HG03175 (cell line): ENCODE results near the gene FHAD1.
"Not testable (repeated sequence)": the region's sequence is repeated elsewhere in the genome, so short reads cannot be mapped to it uniquely, and the experiment has no call there.

ENCODE experiments used
- ATAC-seq: cut with Tn5 transposase; IDR thresholded peaks from one replicate; pipeline ENCODE4 v1.9.1; 2021; ENCODE audit warnings: mild to moderate bottlenecking, moderate library complexity; ENCODE audit not compliant: unreplicated experiment

FHAD1 gene

GRCh38 chr1:15362096-15362736, 115.2 kb downstream of the FHAD1 start:
- ATAC-seq: no peak

DNA sequence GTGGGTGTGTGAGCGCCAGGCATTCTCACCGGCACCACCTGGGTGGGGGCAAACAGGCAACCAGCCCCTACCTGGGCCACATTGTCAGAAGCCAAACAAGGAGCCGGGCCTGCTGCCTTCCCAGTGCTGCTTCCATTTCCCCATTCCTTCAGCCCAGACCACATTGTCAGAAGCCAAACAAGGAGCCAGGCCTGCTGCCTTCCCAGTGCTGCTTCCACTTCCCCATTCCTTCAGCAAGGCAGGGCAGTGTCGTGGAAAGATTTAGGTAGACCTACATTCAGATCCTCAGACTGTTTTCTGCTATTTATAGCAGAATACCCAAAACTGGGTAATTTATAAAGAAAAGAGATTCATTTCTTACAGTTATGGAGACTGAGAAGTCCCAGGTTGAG, 115.7 kb downstream of the FHAD1 start:
- no peak for ATAC-seq

DNA sequence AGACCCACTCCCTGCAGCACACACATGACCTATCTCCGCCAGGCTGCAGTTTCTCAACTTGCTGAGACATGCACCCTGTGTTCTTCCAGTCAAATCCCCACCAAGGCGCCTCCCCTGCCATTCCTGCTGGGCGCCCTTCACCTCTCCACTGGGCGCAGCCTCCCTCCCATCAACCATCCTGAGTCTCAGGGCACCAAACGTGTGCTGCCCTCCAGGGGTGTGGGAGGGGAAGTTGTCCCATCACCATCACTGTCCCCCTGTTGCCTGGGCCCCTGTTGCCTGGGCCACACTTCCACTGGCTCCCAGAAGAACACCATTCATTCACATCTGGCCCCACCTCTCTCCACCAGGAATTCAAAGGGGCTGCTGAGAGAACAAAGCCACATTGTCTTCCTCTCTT, 117.7 kb downstream of the FHAD1 start:
- no peak for ATAC-seq

DNA sequence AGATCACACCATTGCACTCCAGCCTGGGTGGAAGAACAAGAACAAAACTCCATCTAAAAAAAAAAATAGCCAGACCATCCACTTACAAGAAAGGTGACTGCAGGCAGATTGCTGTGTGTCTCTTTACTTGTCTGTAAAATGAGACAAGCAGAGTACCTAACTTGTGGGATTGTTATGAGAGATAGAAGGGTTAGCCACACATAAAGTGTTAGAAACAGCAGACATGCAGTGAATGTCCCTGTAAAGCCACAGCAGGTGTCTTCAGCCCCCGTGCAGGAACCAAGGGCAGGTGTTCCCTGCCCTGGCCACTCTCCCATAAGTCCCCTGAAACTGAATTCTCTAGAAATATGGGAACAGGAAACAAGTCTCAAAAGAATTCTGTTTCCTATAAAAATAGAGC, 121.9 kb downstream of the FHAD1 start:
- ATAC-seq: no peak

DNA sequence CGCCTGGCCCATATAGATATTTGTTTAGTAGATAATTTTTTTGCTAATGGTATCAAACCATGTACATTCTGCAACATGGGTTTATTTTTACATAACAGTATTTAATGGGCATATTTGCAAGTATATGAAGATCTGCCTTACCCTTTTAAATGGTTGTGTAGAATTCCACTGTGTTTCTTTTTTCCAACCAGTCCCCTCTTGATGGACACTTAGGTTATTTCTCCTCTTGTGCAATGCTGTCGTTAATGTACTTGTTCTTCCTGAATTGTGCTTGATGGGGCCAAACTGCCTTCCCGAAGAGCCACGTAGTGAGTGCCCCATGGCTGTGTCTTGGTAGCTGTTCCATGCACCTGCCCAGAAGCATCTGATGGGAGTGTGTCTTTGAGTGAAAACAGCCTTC, 123.2 kb downstream of the FHAD1 start:
- no peak for ATAC-seq

DNA sequence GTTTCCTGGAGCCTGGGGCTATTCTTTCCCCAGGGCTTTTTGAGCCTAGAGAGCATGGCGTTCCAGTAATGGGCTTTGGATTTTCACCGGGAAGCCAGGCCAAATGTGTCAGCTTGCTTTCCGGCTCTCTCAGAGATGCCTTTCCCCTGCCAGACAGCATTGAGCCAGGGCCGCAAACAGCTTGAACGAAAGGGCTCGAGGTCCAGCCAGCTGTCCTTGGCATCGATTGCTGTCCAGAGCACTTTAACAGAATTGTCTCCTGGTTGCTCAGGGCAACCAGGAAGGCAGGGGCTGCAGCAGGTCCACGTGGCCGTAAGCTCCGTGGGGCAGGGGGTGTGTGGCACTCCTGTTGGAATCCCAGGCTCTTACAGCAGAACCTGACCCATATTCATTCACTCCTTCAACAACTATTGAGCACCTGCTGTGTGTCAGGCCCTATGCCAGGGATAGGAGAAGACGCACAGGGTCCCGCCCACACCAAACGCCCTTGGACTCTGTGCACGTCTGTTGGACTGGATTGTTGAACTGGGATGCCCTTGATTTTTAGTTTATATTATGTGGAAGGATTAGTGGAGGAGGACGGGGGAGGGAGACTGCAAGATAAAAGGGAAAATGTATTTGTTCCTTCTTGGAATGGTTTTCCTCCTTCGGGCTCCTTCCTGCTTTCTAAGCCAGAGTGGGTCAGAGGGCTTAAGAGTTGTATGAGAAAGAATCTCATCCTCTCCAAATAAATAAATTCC, 123.9 kb downstream of the FHAD1 start:
- no peak for ATAC-seq

GRCh38 chr1:15371610-15372545, 124.9 kb downstream of the FHAD1 start:
- ATAC-seq: no peak

- no peak for ATAC-seq
Measured at GRCh38 chr1:15378729-15379128, 131.7 kb downstream of the FHAD1 start.

DNA sequence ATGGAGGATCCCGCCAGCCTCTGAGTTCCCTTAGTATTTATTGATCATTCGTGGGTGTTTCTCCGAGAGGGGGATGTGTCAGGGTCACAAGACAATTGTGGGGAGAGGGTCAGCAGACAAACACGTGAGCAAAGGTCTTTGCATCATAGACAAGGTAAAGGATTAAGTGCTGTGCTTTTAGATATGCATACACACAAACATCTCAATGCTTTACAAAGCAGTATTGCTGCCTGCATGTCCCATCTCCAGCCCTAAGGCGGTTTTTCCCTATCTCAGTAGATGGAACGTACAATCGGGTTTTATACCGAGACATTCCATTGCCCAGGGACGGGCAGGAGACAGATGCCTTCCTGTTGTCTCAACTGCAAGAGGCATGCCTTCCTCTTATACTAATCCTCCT, 132.1 kb downstream of the FHAD1 start:
- not testable (repeated sequence) for ATAC-seq

DNA sequence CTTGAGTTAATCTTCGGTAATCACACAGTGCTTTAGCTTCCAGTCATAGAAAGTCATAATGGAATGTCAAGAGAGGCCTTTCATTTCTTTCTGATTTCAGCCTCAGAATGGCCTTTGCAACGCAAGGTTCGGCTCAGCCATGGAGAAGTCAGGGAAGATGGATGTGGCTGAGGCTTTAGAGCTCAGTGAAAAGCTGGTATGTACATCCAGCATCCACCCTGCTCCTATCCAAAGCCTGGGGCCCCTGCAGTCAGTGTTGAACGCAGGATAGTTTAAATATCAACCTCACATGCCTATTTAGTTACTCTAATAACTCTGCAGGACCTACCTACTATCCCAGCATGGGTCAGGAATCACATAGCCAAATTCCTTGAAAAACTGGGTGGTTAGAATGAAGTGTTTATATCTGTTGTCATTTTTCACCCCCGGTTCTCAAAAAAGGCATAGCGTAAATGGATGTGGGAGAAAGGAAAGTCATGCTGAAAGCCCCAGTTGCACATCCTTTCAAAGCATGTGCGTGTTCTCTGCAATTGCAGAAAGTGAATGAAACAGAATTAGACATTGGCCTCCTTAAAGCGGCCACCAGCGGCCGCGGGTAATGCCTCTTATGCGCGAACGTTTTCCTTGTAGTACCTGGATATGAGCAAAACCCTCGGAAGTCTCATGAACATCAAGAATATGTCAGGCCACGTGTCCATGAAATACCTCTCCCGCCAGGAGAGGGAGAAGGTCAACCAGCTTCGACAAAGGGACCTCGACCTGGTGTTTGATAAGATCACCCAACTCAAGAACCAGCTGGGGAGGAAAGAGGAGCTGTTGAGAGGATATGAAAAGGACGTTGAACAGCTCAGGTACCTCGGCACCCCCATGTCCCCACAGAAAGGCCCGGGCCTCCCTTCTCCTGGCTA, 133.8 kb downstream of the FHAD1 start:
- no peak for ATAC-seq

DNA sequence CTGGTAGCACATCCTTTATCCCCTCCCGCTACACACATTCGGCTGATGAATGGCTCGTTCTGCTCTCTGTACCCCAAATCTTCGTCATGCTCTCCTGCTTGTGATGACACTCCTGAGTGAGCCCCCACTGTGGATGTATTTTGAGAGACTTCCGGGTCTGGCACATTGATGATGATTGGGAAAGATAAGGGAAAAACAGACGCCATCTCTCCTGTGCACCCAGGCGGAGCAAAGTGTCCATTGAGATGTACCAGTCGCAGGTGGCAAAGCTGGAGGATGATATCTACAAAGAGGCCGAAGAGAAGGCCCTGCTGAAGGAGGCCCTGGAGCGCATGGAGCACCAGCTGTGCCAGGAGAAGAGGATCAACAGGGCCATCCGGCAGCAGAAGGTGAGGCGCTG, 134.8 kb downstream of the FHAD1 start:
- no peak for ATAC-seq

GRCh38 chr1:15382601-15383518, 135.8 kb downstream of the FHAD1 start:
- ATAC-seq: no peak

- ATAC-seq: no peak
Measured at GRCh38 chr1:15383810-15384209, 136.8 kb downstream of the FHAD1 start.

GRCh38 chr1:15384301-15384901, 137.4 kb downstream of the FHAD1 start:
- ATAC-seq: no peak

DNA sequence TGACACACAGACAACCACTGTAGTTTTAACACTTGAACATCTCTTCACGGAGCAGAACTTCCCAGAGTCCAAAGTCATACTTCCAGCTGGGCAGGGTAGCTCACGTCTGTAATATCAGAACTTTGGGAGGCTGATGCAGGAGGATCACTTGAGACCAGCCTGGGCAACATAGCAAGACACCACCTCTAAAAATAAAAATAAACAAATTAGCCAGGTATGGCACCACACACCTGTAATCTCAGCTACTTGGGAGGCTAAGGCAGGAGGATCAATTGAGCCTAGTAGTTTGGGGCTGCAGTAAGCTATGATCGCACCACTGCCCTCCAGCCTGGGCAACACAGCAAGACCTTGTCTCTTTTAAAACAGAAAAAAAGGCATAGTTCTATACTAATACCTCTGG, 138.4 kb downstream of the FHAD1 start:
- ATAC-seq: no peak

DNA sequence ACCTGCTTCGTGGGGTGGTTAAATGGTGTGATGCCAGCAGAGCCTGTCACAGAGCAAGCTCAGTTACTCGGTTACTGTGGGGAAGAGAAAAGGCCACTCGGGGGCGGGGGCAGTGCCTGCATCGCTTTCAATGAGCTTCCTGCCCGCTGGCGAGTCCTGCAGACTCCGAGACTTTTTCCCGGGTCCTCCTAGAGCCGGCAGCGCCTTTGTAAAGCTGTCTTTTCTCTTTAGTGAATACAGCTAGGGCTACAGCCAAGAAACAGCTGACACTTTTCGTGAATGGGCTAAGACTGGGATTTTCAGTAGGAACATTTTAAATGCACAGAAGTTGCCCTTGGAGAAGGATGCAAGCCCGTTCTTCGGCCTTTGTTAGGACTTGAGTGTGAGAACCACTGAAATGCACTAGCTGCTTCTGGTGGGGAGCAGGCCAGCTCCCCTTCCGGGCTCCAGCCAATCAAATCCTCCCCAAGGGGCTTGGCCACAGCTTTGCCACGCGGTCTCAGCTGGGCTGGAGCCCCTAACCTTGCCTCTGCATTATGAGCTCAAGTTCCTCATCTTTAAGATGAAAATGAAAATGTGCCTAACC, 139.2 kb downstream of the FHAD1 start:
- no peak for ATAC-seq

GRCh38 chr1:15388201-15388880, 141.3 kb downstream of the FHAD1 start:
- ATAC-seq: no peak

GRCh38 chr1:15389828-15390227, 142.8 kb downstream of the FHAD1 start:
- ATAC-seq: not testable (repeated sequence)
